Bronchial epithelial cell (primary cell): ENCODE results near the gene MAST4. TPM values are rescaled to one million over a fixed set of nuclear protein-coding genes. Genes with fewer than 3 reads are reported as not detected.
"Not testable (repeated sequence)": the region's sequence is repeated elsewhere in the genome, so short reads cannot be mapped to it uniquely, and the experiment has no call there.

Experiments used
- DNase-seq: peaks from one replicate; pipeline ENCODE4 v3.0.0-alpha.2; 2010; ENCODE audit warnings: low read depth
- FAIRE-seq: peaks from 2 replicates; lab custom pipeline; 2011; peaks lifted over from hg19 to GRCh38; lab: Jason Lieb, UNC
- H3K27me3 ChIP-seq: 2 replicates; pipeline ENCODE4 v1.5.1; 2011; ENCODE audit warnings: low read length; ENCODE audit not compliant: control insufficient read depth, insufficient read depth
- H3K36me3 ChIP-seq: 2 replicates; pipeline ENCODE4 v1.5.1; 2011; ENCODE audit warnings: low read length; ENCODE audit not compliant: control insufficient read depth, insufficient read depth
- H3K4me3 ChIP-seq: 2 replicates; pipeline ENCODE4 v1.5.1; 2011; ENCODE audit warnings: mild to moderate bottlenecking, low read depth, low read length, control low read depth
- CTCF ChIP-seq: IDR thresholded peaks from 2 replicates; pipeline ENCODE4 v1.5.1; 2011; ENCODE audit warnings: mild to moderate bottlenecking, moderate library complexity, low read length, control low read depth, inconsistent platforms; ENCODE audit not compliant: insufficient read depth, severe bottlenecking
- total RNA-seq: library from RNA; depleted of rRNA; stranded (reverse); fragments of >200 nt; gene quantifications from 2 replicates; pipeline ENCODE4 v1.2.1, GENCODE V29; 2014

MAST4 gene
- total RNA-seq, 1 donor from 2014 or later, result 10.3 TPM

GRCh38 chr5:67118050-67118620 is 521.9 kb downstream of the MAST4 start:
- no peaks in the 10 kb centered on the region for H3K27me3 ChIP-seq
- TF ChIP-seq CTCF, result no peak
- FAIRE-seq (no peak), DNase-seq (no peak)
- H3K36me3 ChIP-seq, result peaks cover 26% of the 10 kb centered on the region
- H3K4me3 ChIP-seq, result no peak overlapping the region

- Histone ChIP-seq H3K4me3 (no peak overlapping the region), H3K36me3 (peaks cover 28% of the 10 kb centered on the region), H3K27me3 (no peaks in the 10 kb centered on the region)
- TF ChIP-seq CTCF, result no peak
- no peak for FAIRE-seq
- no peak for DNase-seq
These were observed 522.8 kb downstream of the MAST4 start for GRCh38 chr5:67119010-67119409.

GRCh38 chr5:67120032-67120431 is 523.8 kb downstream of the MAST4 start:
- Histone ChIP-seq H3K36me3 (peaks cover 27% of the 10 kb centered on the region), H3K4me3 (no peak overlapping the region), H3K27me3 (no peaks in the 10 kb centered on the region)
- DNase-seq (no peak), FAIRE-seq (no peak)
- TF ChIP-seq CTCF, result no peak

- no peak for DNase-seq
- Histone ChIP-seq H3K4me3 (no peak overlapping the region), H3K27me3 (no peaks in the 10 kb centered on the region), H3K36me3 (peaks cover 24% of the 10 kb centered on the region)
- no peak for TF ChIP-seq CTCF
- no peak for FAIRE-seq
These were observed 527.6 kb downstream of the MAST4 start for GRCh38 chr5:67123819-67124218.

GRCh38 chr5:67124556-67124955 is 528.4 kb downstream of the MAST4 start:
- FAIRE-seq (no peak), DNase-seq (no peak)

GRCh38 chr5:67127347-67127895 is 531.2 kb downstream of the MAST4 start:
- not testable (repeated sequence) for FAIRE-seq, DNase-seq, H3K4me3 ChIP-seq, H3K27me3 ChIP-seq
- H3K36me3 ChIP-seq, result peaks cover 19% of the 10 kb centered on the region

More at GRCh38 chr5:67124556-67124955, 528.4 kb downstream of the MAST4 start:
- H3K4me3 ChIP-seq, result no peak overlapping the region
- no peak for TF ChIP-seq CTCF
- no peaks in the 10 kb centered on the region for H3K27me3 ChIP-seq
- peaks cover 20% of the 10 kb centered on the region for H3K36me3 ChIP-seq
